HG03378 (cell line): ENCODE results near the gene ESAM.
A peak's percentile ranks its signal among the peaks of the same experiment; 100 is the strongest.
"Not testable (repeated sequence)": the region's sequence is repeated elsewhere in the genome, so short reads cannot be mapped to it uniquely, and the experiment has no call there.

Experiments
- ATAC-seq: cut with Tn5 transposase; IDR thresholded peaks from one replicate; pipeline ENCODE4 v1.9.1; 2021; ENCODE audit warnings: mild to moderate bottlenecking, moderate library complexity; ENCODE audit not compliant: unreplicated experiment

The ESAM gene

GRCh38 chr11:124776865-124777645 lies 15.0 kb upstream of the ESAM start:
- ATAC-seq, result no peak

- not testable (repeated sequence) for ATAC-seq
These were observed 8.9 kb upstream of the ESAM start for GRCh38 chr11:124770959-124771358.

GRCh38 chr11:124769806-124770774 lies 8.0 kb upstream of the ESAM start:
- ATAC-seq, result no peak

DNA sequence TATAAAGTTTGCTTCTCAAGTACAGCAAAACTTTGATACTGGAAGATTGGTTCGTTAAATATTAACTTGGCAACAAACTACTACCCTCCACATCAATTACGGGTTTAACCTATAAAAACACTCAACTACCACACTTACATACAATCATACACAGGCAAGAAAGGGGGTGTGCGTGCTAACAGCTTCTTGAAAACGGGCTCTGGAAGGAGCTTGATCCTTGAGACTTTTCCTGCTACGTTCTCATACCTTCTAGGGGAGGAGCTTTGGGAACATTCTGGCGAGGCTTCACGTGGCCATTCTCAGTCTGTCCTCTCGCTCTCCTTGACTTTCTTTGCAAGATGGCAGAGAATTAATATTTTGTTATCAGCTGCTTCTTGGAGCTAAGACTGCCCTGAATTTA lies 6.8 kb upstream of the ESAM start:
- no peak for ATAC-seq

- no peak for ATAC-seq
These were observed 4.1 kb upstream of the ESAM start for GRCh38 chr11:124766156-124766555.

- ATAC-seq, result no peak
These were observed 1.3 kb upstream of the ESAM start for GRCh38 chr11:124763156-124763947.

DNA sequence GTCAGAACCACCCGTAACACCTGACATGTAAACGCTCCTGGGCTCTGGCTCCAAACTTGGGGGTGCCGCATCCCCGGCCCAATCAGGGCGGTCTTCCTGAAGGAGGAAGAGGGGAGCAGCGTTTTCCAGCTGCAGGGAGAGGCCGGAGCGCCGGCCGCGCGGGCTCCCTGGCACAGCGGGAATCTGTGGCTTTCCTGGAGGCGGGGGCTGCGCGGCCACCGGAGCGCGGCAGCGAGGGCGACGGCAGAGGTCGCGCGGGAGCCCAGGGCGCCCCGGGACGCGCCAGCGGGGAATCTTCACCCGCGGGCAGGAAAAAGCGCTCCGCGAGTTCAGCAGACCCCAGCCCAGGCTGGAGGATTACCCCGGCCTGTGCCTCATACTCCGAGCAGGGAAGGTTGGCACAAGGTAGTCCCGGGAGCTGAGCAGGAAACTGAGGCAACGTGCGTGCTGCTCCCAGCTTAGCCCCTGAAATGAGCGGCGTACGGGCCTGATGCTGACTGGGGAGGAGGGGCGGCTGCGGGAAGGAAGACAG lies 600 bp upstream of the ESAM start:
- no peak for ATAC-seq

DNA sequence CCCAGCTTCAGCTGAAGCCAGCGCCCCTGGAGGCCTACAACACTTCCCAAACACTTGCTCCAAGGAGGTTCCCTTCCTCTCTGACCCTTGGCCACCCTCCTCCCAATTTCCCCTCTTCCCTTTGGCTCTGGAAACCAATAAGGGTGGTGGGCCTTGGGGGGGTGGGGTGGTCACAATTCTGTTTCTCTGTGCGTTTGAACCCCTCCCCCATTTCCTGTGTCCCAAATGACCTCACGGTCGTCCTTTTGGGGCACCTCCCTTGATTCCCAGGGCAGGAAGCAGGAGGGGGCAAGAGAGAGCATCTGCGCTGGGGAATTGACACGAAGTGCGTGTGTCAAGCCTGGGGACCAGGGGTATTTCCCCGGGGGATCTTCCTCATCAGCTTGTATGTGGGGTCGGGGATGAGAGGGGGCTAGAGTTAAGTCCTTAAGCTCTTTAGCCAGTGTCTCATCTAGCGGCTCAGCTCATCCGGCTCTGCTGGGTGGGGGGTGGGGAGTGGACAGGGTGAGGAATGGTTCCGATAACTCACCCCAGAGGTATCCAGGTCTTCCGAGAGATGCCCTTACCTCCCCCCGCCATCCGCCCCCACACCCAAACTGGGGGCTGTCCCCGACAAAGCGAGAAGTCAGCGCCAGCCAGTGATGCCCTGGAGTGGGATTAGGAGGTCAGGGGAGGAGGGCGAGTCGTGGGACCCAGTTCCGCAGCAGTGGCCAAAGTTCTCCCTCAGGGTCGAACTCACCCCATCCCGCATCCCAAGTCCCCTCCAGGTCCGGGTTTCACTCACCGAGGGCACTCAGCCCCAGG lies 587 bp downstream of the ESAM start:
- ATAC-seq, result no peak

DNA sequence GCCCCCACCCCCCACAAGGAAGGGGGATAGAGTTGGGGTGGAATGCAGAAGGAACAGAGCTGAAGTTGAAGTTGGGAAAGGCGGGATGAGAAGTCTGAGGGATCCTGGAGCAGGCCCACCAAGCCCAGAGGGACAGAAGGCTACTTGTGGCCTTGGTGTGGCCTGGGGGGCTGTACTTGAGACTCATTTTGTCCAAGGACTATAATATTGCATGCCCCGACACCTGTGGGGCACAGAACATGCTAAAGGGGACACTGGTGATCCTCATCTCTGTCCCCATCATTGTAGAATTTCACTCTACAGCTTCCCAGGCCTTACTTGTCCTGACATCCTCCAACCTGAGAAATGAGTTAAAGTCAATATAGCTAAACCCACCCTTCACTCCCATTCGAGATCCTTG lies 1.3 kb downstream of the ESAM start:
- no peak for ATAC-seq

DNA sequence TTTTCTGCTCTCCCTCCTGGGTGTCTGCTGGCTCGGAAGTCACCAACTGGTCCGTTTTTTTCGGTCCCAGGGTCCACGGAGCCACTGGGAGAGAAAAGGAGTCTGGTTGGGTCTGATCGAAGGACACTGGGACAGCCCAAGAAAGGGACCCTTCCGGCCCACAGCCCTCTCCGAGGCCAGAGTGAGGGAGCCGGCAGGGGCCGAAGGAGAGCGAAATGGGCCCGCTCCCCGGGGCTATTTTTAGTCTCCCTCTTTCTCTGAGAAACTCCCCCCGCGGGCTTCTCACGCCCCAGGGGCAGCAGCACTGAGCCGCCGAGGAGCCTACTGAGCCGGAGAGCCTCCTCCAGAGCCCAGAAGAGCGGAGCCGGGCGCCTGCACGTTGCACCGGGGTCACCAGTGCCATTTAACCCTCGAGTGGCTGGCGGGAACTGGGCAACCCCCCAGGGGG lies 1.9 kb downstream of the ESAM start:
- ATAC-seq, result peak; percentile 32

DNA sequence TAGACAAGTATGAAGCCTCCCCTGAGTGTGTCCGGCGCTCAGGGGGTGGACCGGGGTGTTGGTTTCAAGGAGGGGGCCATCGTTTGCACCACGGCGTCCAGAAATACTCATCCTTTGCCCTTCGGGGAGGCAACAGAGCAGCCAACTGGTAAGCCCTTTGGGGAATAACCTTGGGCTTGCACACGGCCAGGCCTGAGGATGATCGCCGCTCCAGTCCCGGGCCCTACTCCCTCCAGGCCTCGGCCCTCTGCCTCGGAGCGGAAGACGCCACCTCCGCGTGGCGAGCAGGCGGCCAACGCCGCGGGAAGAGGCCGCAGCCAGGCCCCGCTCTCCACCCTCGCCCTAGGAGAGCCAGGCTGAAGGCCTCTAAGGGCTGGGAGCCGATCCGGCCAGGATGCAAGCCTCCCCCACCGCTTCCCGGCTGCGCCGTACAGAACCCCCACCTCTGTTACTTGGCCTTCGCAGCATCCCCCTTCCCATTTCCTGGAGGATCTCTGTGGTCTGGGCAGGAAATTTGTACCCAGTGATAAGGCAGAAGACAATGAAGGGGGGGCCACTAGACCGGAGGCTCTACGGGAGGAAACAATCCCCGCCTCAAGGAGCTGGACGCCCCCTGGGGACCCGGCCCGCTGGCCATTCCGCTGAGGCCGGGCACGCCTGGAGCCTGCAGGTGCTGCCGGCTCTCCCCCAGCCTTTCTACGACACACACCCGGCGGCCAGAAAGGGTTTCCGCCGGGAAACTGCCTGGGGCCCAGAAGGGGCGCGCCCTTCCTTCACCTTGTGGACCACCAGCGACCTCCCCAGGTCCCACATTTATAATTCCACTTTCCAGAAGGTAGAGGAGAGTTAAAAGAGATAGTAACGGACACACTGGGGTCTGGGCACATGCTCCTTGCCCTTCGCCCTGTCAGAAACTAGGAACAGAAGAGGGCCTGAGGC lies 2.6 kb downstream of the ESAM start:
- ATAC-seq, result peak; percentile 3

DNA sequence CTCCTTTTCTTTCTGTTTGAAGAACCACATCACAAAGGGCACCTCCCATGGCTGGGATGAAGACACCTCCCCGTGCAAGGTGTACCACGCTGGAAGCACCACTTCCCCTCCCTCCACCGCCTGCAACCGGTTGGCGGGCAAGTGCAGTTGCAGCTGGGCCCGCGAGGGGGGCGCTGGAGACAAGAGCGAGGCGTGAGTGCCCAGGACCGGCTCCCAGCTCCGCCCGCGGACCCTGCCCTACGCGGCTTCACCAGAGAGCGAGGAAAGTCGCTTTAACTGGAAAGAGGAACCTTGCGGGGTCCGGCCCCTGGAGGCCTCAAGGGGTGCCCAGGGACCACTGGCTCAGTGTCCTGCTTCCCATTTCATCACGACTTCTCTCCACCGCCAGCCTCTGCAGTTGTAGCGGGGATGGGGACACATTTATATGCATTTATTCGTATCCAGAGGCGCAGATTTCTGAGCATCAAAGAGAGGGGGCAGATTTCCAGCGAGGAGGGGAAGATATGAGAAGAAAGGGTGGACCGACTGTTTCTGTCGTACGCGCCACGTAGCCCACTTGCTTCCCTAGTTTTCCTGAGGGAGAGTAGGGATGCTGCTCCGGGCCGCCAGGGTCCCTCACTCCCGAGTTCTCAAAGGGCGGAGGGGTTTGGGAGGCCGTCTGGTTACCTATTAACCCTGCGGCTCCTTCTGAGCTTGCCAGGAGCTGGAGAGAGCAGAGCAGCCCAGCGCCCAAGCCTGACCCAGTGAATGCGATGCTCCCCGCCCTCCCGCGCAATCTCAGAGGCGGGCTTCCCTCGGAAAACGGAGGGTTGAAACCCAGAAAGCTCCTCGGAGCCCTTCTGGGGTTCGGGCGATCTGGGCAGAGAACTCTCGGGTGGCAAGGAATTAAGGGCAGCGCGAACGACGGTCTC lies 3.5 kb downstream of the ESAM start:
- peak; percentile 39 for ATAC-seq

- no peak for ATAC-seq
These were observed 4.8 kb downstream of the ESAM start for GRCh38 chr11:124757320-124757719.

DNA sequence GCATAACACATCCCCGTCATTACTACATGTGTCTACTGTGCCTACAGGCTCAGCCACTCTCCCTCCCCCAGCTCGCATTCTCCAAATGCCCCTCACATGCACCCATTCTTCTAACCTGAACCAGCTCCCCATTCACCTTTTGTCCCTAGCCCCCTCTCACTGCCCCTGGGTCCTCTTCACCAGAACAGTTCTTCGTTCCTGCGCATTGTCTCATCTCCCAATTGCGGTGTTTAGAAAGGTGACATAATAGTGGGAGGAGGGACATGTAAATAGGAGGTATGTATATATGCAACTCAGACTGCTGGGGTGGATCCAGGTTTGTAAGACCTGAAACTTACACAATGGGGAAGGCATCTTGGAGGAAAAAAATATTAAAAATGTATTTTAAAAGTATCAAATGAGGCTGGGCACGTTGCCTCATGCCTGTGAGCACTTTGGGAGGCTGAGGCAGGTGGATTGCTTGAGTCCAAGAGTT lies 5.3 kb downstream of the ESAM start:
- no peak for ATAC-seq

GRCh38 chr11:124756033-124756752 lies 5.9 kb downstream of the ESAM start:
- ATAC-seq, result no peak

DNA sequence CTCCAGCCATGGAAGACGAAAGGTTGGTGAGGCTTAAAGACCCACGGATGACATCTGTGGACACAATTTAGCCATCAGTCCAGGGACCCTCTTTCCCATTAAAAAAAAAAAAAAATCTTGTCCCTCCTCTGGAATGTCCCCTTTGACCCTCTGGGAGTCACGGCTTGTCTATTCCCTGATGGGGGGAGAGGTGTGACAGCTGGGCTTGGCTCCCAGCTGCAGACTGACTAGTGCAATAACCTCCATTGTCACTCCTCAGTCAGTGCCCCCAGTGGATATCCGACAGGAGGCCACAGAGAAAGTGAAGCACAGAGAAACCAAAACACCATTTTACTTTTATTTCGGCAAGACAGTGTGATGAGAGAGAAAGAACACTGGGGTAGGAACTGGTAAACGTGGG lies 7.4 kb downstream of the ESAM start:
- no peak for ATAC-seq

- no peak for ATAC-seq
These were observed 7.8 kb downstream of the ESAM start for GRCh38 chr11:124754309-124754708.
